A673 (cell line): Measurements from ENCODE around the gene MYO7A.

Experiments used
- CTCF ChIP-seq: fragments of 300-800, 200-600 bp; sonication (generic); conservative IDR thresholded peaks from 2 replicates; pipeline ENCODE4 v1.5.1; 2017; ENCODE audit warnings: low read depth, mild to moderate bottlenecking, antibody characterized with exemption, low read length, moderate library complexity, mixed read lengths
- EZH2 ChIP-seq: fragments of 200-600 bp; sonication (generic); IDR thresholded peaks from 2 replicates; pipeline ENCODE4 v1.6.1; 2017; ENCODE audit warnings: borderline replicate concordance, low read depth, mild to moderate bottlenecking, mixed read lengths, antibody characterized with exemption, low read length; ENCODE audit not compliant: poor library complexity, severe bottlenecking

- TF ChIP-seq CTCF: no peak
- no peak for TF ChIP-seq EZH2
Observed at GRCh38 chr11:77223797-77224196, 95.8 kb downstream of the MYO7A start.
